Neural progenitor cell (in vitro differentiated cells): Measurements from ENCODE around the gene HDAC4. TPM values are rescaled to one million over a fixed set of nuclear protein-coding genes. Genes with fewer than 3 reads are reported as not detected.

Experiments
- DNase-seq: peaks from one replicate; pipeline ENCODE4 v3.0.0-alpha.2; 2016; ENCODE audit warnings: low spot score
- H2AFZ ChIP-seq: fragments of 200-600 bp; sonication (generic); replicated peaks from 2 replicates; pipeline ENCODE4 v1.6.1; 2016; ENCODE audit warnings: antibody characterized with exemption
- H3F3A ChIP-seq: fragments of 200-600 bp; sonication (generic); 2 replicates; pipeline ENCODE4 v1.6.1; 2016; ENCODE audit warnings: antibody characterized with exemption, low read depth
- H3K27ac ChIP-seq: fragments of 200-600 bp; sonication (generic); 2 replicates; pipeline ENCODE4 v1.5.1; 2016; ENCODE audit warnings: mild to moderate bottlenecking
- H3K27me3 ChIP-seq: fragments of 200-600 bp; sonication (generic); 2 replicates; pipeline ENCODE4 v1.6.1; 2016; ENCODE audit warnings: mild to moderate bottlenecking, moderate library complexity
- H3K36me3 ChIP-seq: fragments of 200-600 bp; sonication (generic); 2 replicates; pipeline ENCODE4 v1.5.1; 2016
- H3K4me1 ChIP-seq: fragments of 200-600 bp; sonication (generic); 2 replicates; pipeline ENCODE4 v1.6.1; 2016; ENCODE audit warnings: mixed run types
- H3K4me2 ChIP-seq: fragments of 200-600 bp; sonication (generic); 2 replicates; pipeline ENCODE4 v1.6.1; 2016
- H3K4me3 ChIP-seq: fragments of 200-600 bp; sonication (generic); 2 replicates; pipeline ENCODE4 v1.5.1; 2016
- H3K79me2 ChIP-seq: fragments of 200-600 bp; sonication (generic); 2 replicates; pipeline ENCODE4 v1.6.1; 2016; ENCODE audit warnings: low read depth
- H3K9ac ChIP-seq: fragments of 200-600 bp; sonication (generic); 2 replicates; pipeline ENCODE4 v1.6.1; 2016
- H3K9me3 ChIP-seq: fragments of 200-600 bp; sonication (generic); 2 replicates; pipeline ENCODE4 v1.5.1; 2016; ENCODE audit warnings: low read depth
- H4K20me1 ChIP-seq: fragments of 200-600 bp; sonication (generic); 2 replicates; pipeline ENCODE4 v1.6.1; 2016; ENCODE audit warnings: low read depth
- H3K27ac Mint-ChIP-seq: 3 replicates; pipeline ENCODE4 v1.8.0; 2021; ENCODE audit warnings: mixed read lengths
- H3K27me3 Mint-ChIP-seq: 2 replicates; pipeline ENCODE4 v1.8.0; 2022; ENCODE audit warnings: low read depth, mild to moderate bottlenecking, inconsistent platforms, moderate library complexity, mixed read lengths; ENCODE audit not compliant: insufficient read depth
- H3K36me3 Mint-ChIP-seq: 3 replicates; pipeline ENCODE4 v1.8.0; 2021; ENCODE audit warnings: mixed read lengths
- H3K4me1 Mint-ChIP-seq: 3 replicates; pipeline ENCODE4 v1.8.0; 2021; ENCODE audit warnings: mixed read lengths
- H3K4me3 Mint-ChIP-seq: 3 replicates; pipeline ENCODE4 v1.8.0; 2021; ENCODE audit warnings: mild to moderate bottlenecking, moderate library complexity, mixed read lengths
- H3K9me3 Mint-ChIP-seq: 3 replicates; pipeline ENCODE4 v1.8.0; 2020; ENCODE audit warnings: mixed read lengths
- CTCF ChIP-seq: fragments of 200-600 bp; sonication (generic); IDR thresholded peaks from 2 replicates; pipeline ENCODE4 v1.5.1; 2017; ENCODE audit warnings: antibody characterized with exemption, mild to moderate bottlenecking
- EZH2 ChIP-seq: fragments of 200-600 bp; sonication (generic); IDR thresholded peaks from 2 replicates; pipeline ENCODE4 v1.6.1; 2017; ENCODE audit warnings: antibody characterized with exemption, mild to moderate bottlenecking, moderate library complexity
- EZH2phosphoT487 ChIP-seq: fragments of 200-600 bp; sonication (generic); IDR thresholded peaks from 2 replicates; pipeline ENCODE4 v1.6.1; 2017; ENCODE audit warnings: antibody characterized with exemption
- total RNA-seq: library from RNA; depleted of rRNA; stranded (reverse); fragments of >200 nt; gene quantifications from 2 replicates; pipeline ENCODE4 v1.2.3, GENCODE V29; 2015; ENCODE audit warnings: low replicate concordance

The HDAC4 gene
- total RNA-seq, 1 donor from 2014 or later, result 36.0 TPM

GRCh38 chr2:239442192-239442591, 41.4 kb upstream of the HDAC4 start:
- Histone ChIP-seq H4K20me1 (no peaks in the 10 kb centered on the region), H2AFZ (no peak overlapping the region), H3K9me3 (no peaks in the 10 kb centered on the region), H3K4me2 (no peak overlapping the region), H3K9ac (no peak overlapping the region), H3F3A (peaks cover 38% of the 10 kb centered on the region), H3K4me1 (peaks cover 50% of the 10 kb centered on the region), H3K27me3 (no peaks in the 10 kb centered on the region), H3K4me3 (no peak overlapping the region), H3K36me3 (no peaks in the 10 kb centered on the region), H3K27ac (no peak overlapping the region), H3K79me2 (no peaks in the 10 kb centered on the region)
- Mint-ChIP-seq H3K9me3 (peaks cover 33% of the 10 kb centered on the region), H3K36me3 (peaks cover 5% of the 10 kb centered on the region), H3K27me3 (peaks cover 19% of the 10 kb centered on the region), H3K27ac (peak overlapping the region; percentile 67), H3K4me1 (peaks cover 46% of the 10 kb centered on the region), H3K4me3 (no peak overlapping the region)
- TF ChIP-seq EZH2phosphoT487 (no peak), EZH2 (no peak), CTCF (no peak)
- DNase-seq, result no peak

GRCh38 chr2:239441261-239442078, 40.6 kb upstream of the HDAC4 start:
- Histone ChIP-seq H4K20me1 (no peaks in the 10 kb centered on the region), H3F3A (peaks cover 38% of the 10 kb centered on the region), H3K9me3 (no peaks in the 10 kb centered on the region), H3K27me3 (no peaks in the 10 kb centered on the region), H3K27ac (peak overlapping the region; percentile 90), H3K9ac (no peak overlapping the region), H3K36me3 (no peaks in the 10 kb centered on the region), H3K79me2 (no peaks in the 10 kb centered on the region), H2AFZ (peak overlapping the region; percentile 44), H3K4me3 (peak overlapping the region; percentile 9), H3K4me1 (peaks cover 50% of the 10 kb centered on the region), H3K4me2 (peak overlapping the region; percentile 70)
- H3K4me3 Mint-ChIP-seq, result peak overlapping the region; percentile 81
- TF ChIP-seq EZH2phosphoT487, result no peak
- no peak for TF ChIP-seq CTCF
- TF ChIP-seq EZH2, result no peak
- DNase-seq, result peak; percentile 22
- H3K27me3 Mint-ChIP-seq, result peaks cover 19% of the 10 kb centered on the region
- H3K27ac Mint-ChIP-seq, result peak overlapping the region; percentile 93
- H3K9me3 Mint-ChIP-seq, result peaks cover 30% of the 10 kb centered on the region
- H3K4me1 Mint-ChIP-seq, result peaks cover 46% of the 10 kb centered on the region
- H3K36me3 Mint-ChIP-seq, result peaks cover 5% of the 10 kb centered on the region

GRCh38 chr2:239440511-239440959, 39.7 kb upstream of the HDAC4 start:
- Mint-ChIP-seq H3K36me3 (peaks cover 5% of the 10 kb centered on the region), H3K27me3 (peaks cover 19% of the 10 kb centered on the region), H3K9me3 (peaks cover 25% of the 10 kb centered on the region), H3K27ac (peak overlapping the region; percentile 93), H3K4me1 (peaks cover 46% of the 10 kb centered on the region), H3K4me3 (peak overlapping the region; percentile 81)
- Histone ChIP-seq H3F3A (peaks cover 38% of the 10 kb centered on the region), H3K9me3 (no peaks in the 10 kb centered on the region), H3K4me2 (peak overlapping the region; percentile 70), H3K4me3 (peak overlapping the region; percentile 9), H2AFZ (no peak overlapping the region), H3K9ac (no peak overlapping the region), H3K79me2 (no peaks in the 10 kb centered on the region), H3K4me1 (peaks cover 47% of the 10 kb centered on the region), H3K36me3 (no peaks in the 10 kb centered on the region), H3K27me3 (no peaks in the 10 kb centered on the region), H3K27ac (peak overlapping the region; percentile 90), H4K20me1 (no peaks in the 10 kb centered on the region)
- TF ChIP-seq EZH2phosphoT487 (no peak), EZH2 (no peak), CTCF (no peak)
- peak; percentile 94 for DNase-seq
